ENCODE measurements around the gene CAPN14. TPM values are rescaled to one million over a fixed set of nuclear protein-coding genes. Genes with fewer than 3 reads are reported as not detected.

Gene CAPN14
- total and polyA plus RNA-seq, 10 donors, result 0.26 to 2.7 (median 0.92) TPM

DNA sequence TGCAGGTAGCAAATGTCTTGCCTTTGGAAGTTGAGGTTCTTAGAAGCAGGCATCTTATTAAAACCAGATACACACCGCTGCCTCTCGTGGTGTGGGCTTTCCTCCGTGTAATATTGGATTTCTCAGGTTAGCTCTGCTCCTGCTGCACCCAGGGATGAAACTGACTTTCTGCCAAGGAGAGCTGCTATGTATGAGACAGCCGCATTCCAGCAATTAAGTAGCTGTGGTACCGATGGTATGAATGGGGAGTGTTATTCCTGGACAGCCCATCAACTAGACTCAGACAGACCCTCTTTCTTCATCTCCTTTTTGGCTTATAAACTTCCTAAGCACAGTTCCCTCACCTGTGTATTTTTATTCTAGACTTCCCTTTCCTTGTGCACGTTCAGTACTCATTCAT is 9.8 kb upstream of the CAPN14 start:
- Histone ChIP-seq H3K4me1 (peaks cover 0 to 9% (median 0%) of the 10 kb centered on the region in 6 donors), H3K36me3 (no peaks in the 10 kb centered on the region), H3K27me3 (replicated peaks in 1 of 7) (no peaks in the 10 kb centered on the region), H3K27ac (no peak overlapping the region), H3K9me3 (no peaks in the 10 kb centered on the region), H3K4me3 (no peak overlapping the region)
- intact Hi-C loops (cut with DNase I; ENCODE audit: low total_unique reads), result no loop called here
- TF ChIP-seq, protein P1, sequence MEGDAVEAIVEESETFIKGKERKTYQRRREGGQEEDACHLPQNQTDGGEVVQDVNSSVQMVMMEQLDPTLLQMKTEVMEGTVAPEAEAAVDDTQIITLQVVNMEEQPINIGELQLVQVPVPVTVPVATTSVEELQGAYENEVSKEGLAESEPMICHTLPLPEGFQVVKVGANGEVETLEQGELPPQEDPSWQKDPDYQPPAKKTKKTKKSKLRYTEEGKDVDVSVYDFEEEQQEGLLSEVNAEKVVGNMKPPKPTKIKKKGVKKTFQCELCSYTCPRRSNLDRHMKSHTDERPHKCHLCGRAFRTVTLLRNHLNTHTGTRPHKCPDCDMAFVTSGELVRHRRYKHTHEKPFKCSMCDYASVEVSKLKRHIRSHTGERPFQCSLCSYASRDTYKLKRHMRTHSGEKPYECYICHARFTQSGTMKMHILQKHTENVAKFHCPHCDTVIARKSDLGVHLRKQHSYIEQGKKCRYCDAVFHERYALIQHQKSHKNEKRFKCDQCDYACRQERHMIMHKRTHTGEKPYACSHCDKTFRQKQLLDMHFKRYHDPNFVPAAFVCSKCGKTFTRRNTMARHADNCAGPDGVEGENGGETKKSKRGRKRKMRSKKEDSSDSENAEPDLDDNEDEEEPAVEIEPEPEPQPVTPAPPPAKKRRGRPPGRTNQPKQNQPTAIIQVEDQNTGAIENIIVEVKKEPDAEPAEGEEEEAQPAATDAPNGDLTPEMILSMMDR (IDR thresholded peaks at IDR 0.05 in 8 of 11, conservative IDR thresholded peaks at IDR 0.05 in 3 of 11), result no peak
- TF ChIP-seq POLR2AphosphoS5 (IDR thresholded peaks at IDR 0.05), result no peak
- no peak for TF ChIP-seq POLR2A (IDR thresholded peaks at IDR 0.05)
- WGBS, 5 donors, result 71 to 80% (median 77%) methylated on average over 6 of the region's 6 CpGs
- DNase-seq, result no peak

GRCh38 chr2:31226266-31226665 is 9.0 kb upstream of the CAPN14 start:
- Histone ChIP-seq H3K4me3 (no peak overlapping the region), H3K27ac (no peak overlapping the region), H3K4me1 (peaks cover 0 to 18% (median 7%) of the 10 kb centered on the region in 6 donors), H3K27me3 (replicated peaks in 1 of 7) (no peaks in the 10 kb centered on the region), H3K36me3 (no peaks in the 10 kb centered on the region), H3K9me3 (no peaks in the 10 kb centered on the region)
- intact Hi-C loops (cut with DNase I; ENCODE audit: low total_unique reads), result no loop called here
- TF ChIP-seq POLR2AphosphoS5 (IDR thresholded peaks at IDR 0.05), result no peak
- TF ChIP-seq POLR2A (IDR thresholded peaks at IDR 0.05), result no peak
- TF ChIP-seq, protein P1 (IDR thresholded peaks at IDR 0.05 in 8 of 11, conservative IDR thresholded peaks at IDR 0.05 in 3 of 11), result no peak
- no peak for DNase-seq
- WGBS, 5 donors, result 14 to 41% (median 24%) methylated on average over 2 of the region's 2 CpGs

- WGBS, 5 donors, result 87 to 93% (median 91%) methylated on average over 7 of the region's 7 CpGs
- TF ChIP-seq POLR2AphosphoS5 (IDR thresholded peaks at IDR 0.05) (no peak), POLR2A (IDR thresholded peaks at IDR 0.05) (no peak)
- TF ChIP-seq, protein P1 (IDR thresholded peaks at IDR 0.05 in 8 of 11, conservative IDR thresholded peaks at IDR 0.05 in 3 of 11), result no peak
- intact Hi-C loops (cut with DNase I; ENCODE audit: low total_unique reads), result no loop called here
Observed at GRCh38 chr2:31223749-31224148, 6.4 kb upstream of the CAPN14 start.

GRCh38 chr2:31223026-31223425 is 5.7 kb upstream of the CAPN14 start:
- WGBS, 5 donors, result 41 to 80% (median 54%) methylated on average over 4 of the region's 4 CpGs
- intact Hi-C loops (cut with DNase I; ENCODE audit: low total_unique reads), result no loop called here

More at GRCh38 chr2:31223749-31224148, 6.4 kb upstream of the CAPN14 start:
- no peak for DNase-seq
- H3K4me1 ChIP-seq, result peaks cover 0 to 43% (median 26%) of the 10 kb centered on the region in 6 donors
- H3K27me3 ChIP-seq (replicated peaks in 1 of 7), result no peaks in the 10 kb centered on the region
- H3K4me3 ChIP-seq, result no peak overlapping the region
- H3K27ac ChIP-seq, result no peak overlapping the region
- no peaks in the 10 kb centered on the region for H3K36me3 ChIP-seq
- no peaks in the 10 kb centered on the region for H3K9me3 ChIP-seq

More at GRCh38 chr2:31223026-31223425, 5.7 kb upstream of the CAPN14 start:
- Histone ChIP-seq H3K36me3 (no peaks in the 10 kb centered on the region), H3K4me3 (no peak overlapping the region), H3K9me3 (no peaks in the 10 kb centered on the region), H3K4me1 (peaks cover 0 to 50% (median 32%) of the 10 kb centered on the region in 6 donors), H3K27me3 (replicated peaks in 1 of 7) (no peaks in the 10 kb centered on the region), H3K27ac (no peak overlapping the region)
- no peak for DNase-seq
- no peak for TF ChIP-seq POLR2A (IDR thresholded peaks at IDR 0.05)
- TF ChIP-seq POLR2AphosphoS5 (IDR thresholded peaks at IDR 0.05), result no peak
- TF ChIP-seq, protein P1 (IDR thresholded peaks at IDR 0.05 in 8 of 11, conservative IDR thresholded peaks at IDR 0.05 in 3 of 11), result no peak
